Hindlimb muscle (tissue), 1 donor: ENCODE data around the gene ZNF618. TPM values are rescaled to one million over a fixed set of nuclear protein-coding genes. Genes with fewer than 3 reads are reported as not detected.
A peak's percentile ranks its signal among the peaks of the same experiment; 100 is the strongest.

Experiments
- DNase-seq: peaks from one replicate; pipeline ENCODE4 v3.0.0-alpha.2; 2013
- polyA plus RNA-seq: library from polyadenylated mRNA; unstranded; fragments of 120-200 nt; gene quantifications from one replicate; pipeline ENCODE4 v1.2.1, GENCODE V29; 2013; ENCODE audit not compliant: insufficient read length

Gene ZNF618
- polyA plus RNA-seq, 1 donor: 15.1 TPM

DNA sequence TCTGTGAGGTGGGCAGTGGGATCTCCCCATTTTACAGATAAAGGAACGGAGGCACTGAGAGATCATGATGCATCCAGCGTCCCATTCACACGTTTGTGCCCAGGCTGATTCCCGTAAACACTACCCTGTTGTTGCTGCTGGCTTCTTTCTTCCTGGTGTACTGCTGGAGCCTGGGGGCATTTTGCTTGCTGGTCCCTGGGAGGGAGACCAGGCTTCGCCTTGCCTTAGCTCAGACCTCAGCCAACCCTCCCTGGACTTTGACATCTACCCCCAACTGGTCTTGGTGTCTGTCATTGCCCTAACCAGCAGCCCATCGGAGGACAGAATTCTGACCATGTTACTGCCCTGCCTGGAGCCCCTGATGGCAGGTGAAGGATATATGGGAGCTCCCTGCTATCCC is 82.4 kb downstream of the ZNF618 start:
- DNase-seq: no peak

DNA sequence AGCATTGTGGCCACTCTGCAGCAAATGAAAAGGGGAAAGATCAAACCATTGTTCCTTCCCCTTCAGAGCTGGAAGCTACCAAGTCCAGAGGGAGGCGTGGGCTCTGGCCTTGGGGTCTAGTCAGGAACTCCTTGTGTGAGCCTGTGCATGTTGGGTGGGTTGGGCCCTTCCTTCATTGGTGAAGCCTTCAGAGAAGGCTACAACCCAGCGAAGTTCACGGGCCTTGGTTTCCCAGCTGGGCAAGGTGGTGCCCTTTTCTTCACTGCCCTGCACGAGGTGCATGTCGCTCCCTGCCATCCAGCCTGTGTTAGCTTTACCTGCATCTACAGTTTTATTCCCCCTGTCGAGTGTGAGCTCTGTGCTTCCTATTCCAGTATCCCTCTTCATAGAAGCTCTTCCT is 84.7 kb downstream of the ZNF618 start:
- no peak for DNase-seq

DNA sequence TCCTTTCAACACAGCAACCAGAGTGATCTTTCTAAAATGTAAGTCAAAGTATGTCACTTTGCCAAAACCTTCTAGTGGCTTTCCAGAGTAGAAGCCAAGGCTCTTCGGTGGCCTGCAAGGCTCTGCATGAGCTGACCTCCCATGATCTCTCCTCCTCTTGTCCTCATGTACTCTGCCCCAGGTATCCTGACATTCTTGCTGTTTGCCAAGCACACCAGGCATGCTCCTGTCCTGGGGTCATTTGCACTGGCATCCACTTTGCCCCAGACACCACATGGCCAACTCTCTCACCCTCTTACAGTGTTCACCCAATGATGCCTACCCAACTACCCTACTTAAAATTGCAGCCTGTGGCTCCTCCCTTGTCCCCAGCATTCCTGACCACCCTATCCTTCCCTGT is 86.3 kb downstream of the ZNF618 start:
- DNase-seq: no peak

DNA sequence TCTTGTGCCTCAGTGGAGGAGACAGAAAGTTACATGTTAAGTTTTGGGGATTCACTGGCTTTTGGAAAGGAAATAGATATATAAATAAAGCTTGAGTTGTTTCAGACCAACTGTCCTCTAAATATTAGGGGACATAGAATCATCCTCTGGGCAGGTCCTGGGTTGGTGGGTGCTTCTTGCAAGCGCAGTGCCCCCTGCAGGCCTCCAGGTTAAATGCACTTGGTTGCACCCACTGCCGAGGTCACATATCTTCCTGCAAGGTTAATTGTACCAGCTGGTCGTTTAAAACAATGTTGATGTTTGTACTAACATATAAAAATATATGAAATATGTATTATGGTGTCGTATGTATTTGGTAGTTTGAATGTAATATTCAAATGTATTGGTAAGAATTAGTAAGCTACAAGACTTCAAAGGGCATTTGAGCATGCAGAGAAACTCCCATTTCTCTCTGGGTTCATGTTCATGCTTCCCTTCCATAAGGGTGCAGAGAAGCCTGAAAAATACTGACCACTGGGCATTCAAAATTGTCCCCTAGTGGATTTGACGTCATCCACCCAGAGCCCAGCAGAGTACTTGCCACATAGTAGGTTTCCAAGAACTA is 87.0 kb downstream of the ZNF618 start:
- DNase-seq: no peak

DNA sequence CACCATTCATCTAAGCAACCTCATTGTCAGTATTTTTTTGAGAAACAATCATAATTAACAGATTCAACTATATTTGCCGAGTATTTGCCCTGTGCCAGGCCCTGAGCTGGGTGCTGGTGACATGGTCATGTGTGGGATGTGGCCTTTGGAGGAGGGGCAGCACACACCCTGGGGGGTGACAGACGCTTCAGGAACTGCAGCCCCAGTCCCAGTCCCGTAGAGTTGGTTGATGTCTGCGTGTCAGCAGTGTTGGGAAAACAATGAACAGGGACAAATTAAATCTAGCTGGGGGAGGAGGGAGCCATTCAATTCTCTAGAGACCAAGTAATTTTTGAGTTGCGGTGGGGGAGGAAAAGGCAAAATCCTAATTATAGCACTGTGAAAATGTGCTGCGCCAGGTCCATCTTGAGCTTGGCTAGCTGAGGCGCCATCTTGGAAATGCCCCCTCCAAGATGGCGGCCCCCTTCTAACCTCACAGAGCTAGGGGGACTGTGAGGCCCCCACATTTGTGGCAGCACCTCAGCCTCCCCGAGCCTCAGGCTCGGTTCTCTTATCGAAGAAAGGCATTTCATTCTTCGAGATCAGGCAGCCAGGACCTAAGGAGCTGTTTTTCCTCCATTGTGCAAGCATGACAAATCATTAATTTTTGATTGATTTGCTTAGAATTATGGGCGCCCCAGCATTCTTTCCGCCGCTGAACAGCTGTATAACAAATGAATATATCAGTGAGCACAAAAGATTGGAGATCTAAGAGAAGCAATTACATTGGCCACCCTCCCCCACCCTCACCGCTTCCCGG is 87.8 kb downstream of the ZNF618 start:
- DNase-seq: no peak

DNA sequence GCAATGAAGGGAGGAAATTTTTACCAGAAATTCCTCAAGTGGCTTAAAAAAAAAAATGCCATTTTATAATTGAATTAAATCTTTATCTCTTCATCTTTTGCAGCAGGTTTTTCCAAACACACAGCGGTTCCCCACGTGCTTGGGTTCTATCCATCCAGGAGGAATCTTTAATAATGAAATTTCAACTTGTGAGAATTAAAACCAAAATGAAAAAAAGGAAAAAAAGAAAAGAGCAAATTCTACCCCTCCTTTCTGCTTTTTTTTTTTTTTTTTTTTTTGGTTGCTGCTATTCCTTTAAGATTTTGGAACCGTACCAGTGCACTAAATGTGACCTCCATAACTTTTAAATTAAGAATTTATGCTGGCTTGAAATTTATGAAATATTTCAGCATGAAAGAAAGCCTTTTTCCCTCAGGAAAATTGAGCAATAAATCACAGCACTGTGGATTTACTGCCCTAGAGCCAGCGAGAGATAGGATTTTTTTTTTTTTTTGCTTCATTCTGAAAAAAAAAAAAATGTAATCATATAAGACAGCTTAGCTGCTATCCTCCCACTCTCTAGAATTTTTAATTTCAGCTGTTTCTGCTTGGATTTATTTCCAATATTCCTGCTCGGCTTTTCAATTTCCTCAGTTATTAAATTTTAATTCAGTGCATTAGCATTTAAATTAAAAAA is 88.5 kb downstream of the ZNF618 start:
- DNase-seq: peak; percentile 48

DNA sequence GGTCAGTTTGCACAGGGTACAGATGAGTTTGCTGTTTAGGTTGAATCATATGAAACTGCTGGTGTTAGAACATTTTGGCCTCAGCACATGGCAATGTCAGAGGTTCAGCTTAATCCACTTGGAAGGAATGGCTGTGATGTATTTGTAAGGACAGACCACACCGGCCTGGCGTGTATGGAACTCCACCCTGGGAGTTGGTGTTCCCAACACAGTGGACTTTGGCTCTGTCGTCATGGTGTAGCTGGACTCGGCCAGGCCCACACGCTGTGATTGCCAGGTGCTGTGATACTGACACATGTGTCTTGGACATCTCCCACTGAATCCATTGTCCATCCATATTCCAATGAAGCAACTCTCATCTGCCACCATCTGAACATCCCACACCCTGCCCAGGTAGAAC is 90.3 kb downstream of the ZNF618 start:
- DNase-seq: no peak

DNA sequence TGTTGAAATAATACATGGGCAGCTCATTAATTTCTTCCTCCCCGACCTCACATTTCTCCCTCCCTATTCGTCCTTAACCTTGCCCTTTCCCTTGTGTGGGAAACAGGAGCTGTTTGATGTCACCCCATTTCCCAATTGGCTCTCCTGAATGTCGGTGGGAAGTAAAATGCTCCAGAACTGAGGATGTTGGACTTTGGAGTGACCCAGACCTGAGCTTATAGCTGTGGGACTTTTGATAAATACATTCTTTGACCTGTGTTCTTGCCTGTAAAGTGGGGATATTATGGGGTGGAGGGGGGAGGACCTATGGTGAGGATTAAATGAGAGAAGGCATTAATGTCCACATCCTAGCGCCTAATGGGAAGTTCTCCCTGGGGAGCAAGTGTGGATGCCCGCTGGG is 91.3 kb downstream of the ZNF618 start:
- no peak for DNase-seq

DNA sequence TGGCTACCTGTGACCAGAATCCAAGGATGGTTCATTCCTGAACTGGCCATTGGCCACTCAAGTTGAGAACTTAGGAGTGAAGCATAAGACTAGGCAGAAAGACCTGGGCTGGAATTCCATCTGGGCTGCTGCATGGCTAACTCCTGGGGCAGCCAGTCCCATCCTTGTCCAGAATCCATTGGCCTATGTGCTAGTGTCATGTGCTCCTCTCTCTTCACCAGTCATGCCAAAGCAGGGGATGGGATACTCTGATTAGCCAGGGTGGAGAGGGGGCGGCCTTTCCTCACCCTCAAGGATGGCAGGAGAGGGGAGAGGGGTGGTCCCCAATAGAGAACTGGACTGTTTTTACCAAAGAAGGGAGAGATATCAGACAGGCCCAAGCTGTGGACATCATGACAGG is 93.2 kb downstream of the ZNF618 start:
- no peak for DNase-seq

DNA sequence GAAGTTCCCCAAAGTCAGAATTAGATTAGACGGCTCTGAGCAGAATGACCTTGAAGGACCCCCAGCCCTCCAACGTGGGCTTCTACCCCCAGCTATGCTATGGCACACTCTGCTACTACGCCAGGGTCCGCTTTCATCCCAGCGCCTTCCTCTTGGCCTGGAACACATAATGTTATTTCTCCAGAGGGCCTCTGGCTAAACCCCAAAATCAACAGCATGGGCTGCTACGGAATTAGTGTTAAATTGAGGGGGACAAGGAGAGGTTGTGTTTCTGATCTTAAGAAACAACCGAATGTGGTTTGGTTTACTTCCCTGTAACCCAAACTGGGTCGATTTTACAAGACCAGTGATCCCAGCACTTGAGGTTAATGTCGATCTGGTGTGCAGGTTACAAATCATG is 97.1 kb downstream of the ZNF618 start:
- no peak for DNase-seq

DNA sequence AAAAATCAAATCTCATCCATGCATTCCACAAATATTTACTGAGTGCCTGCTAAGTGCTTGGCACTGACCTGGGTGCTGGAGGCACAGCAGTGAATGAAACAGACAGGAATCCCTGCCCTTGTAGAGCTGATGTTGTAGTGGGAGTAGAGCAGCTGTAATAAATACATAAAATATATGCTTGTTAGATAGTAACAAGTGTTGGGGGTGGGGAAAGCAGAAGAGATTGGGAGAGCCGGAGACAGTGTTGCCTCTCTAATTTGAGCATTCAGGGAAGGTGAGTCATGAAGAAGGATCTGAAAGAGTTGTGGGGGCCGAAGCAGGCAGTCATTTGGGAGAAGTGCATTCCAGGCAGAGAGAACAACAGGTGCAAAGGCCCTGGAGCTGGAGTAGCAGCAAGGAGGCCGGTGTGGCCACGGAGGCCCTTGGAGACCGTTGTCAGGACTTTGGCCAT is 97.9 kb downstream of the ZNF618 start:
- no peak for DNase-seq

DNA sequence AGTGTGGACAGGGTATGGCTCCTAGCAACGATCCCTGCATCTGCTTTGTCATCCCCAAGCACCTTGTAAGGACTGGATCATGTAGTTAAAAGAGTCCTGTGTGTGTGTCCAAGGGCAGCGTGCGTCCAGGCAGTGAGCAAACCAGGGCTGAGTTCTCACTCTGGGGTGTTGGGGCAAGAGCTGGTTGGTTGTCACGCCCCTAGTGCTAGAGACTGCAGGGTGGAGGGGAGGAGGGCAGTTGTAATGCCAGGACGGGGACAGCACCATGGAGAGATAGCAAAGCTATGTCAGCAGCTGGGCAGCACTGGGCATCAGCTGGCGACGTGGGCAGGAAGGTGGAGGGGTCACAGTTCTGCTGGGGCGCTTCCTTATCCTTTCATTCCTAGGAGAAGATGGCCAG is 100.8 kb downstream of the ZNF618 start:
- DNase-seq: no peak

DNA sequence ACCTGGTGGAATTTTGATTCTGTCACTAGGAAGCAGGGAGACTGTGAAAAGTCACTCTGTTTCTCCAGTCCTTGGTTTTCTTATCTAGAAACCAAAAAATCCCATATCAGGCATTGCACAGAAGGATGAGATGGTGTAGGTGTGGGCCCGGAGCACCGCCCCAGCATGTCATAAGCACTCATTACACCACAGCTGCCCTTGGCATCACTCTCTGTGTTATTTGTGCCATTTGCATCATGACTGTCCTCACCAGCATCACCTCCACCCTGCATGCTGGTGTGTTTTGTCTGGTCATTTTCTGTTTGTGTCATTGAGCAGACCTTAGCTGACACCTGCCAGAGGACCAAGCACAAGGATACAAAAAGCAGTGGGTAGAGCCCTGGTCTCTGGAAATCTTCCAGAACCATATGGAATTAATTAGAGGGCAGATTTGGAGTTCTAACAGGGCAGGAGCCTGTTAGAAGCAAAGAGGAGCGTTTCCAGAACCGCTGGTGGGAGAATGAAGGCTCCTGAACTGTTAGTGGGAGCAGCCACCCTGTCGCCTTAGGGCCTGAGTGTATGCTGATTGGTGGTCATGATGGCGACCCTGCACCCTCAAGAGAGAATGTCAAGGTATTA is 102.7 kb downstream of the ZNF618 start:
- DNase-seq: no peak

DNA sequence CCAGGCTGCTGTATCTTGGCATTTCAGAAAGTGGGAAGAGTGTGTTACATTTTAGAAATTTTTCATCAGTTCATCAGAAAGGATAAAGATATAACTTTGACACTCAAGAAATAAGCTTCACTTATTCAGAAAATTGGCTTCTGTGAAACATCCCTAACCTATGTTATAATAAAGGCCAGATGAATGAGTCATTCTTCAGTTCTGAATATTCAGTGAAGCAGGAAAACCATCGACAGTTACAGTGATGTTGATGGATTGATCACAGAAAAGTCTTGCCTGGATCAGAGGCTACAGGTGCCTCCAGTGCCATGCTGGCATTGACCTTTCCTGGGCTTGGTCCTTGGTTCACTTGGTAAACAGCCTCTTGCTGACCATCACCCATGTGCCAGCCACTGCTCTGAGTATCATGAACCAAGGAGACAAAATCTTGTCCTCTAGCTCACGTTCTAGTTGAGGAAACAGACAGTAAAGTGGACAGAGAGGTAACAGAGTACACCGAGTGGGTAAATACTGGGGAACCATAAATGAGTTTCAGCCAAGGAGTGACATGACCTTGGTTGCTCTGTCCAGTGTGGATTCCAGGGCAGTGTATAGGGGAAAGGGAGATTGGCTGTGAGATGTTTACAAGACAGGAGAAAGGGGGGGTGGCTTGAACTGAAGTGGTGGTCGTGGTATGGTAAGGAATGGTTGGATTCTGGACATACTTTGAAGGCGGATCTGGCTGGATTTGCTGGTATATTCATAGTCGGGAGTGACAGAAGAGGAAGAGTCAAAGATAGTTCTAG is 103.4 kb downstream of the ZNF618 start:
- DNase-seq: no peak

DNA sequence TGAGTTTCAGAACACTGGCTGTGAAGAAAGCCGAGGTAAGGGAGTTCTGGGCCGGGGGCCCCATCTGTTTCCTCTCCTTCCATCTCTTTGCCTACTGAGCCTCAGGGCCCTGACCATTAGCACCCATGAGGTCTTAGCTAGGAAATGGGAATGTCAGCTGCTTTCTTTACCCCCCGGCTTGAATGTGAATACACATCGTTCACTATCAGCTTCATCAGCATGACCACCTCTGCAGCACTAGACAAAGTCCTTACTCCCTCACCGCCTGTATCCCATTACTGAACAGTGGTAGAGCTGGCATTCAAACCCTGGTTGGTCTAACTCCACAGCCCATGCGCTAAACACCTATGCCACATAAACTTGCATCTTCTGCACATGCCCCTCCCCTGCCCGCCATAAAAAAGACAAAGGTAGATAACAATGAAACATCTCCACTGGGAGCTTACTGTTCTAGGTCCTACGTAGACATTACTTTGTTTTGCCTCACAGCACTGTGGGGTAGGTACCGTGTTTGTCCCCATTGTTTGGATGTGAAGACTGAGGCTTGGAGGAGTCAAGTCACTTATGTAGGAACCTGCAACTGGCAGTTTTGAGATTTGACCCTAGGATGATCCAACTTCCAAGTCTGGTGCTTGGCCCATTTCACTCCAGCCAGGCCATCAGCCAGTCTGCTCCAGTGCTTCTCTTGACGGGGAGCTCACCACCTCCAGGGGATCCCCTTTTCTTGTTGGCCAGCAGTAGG is 108.7 kb downstream of the ZNF618 start:
- DNase-seq: no peak

DNA sequence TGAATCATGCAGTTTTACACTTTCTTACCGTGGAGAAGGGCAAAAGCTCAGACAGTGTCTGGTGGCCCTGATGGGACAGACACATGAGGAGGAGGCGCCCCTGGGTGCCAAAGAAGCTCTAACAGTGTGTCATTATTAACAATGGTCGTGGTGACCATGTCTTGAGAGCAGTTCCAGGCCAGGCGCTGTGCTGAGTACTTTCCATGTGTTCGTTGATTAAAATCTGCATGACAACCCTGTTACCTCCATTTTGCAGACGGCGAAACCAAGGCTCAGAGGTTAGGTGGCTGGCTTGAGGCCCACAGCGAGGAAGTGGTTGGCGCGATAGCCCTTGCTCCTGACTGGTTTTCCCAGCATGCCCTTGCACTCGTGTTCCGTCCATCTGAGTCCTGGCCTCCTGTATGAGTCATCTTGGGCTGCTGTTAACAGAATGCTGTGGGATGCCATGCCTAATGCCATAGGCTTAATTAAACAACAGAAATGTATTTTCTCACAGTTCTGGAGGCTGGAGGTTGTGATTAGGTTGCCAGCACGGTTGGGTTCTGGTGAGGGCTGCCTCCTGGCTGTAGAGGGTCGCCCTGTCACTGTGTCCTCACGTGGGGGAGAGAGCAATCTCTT is 110.0 kb downstream of the ZNF618 start:
- DNase-seq: no peak

DNA sequence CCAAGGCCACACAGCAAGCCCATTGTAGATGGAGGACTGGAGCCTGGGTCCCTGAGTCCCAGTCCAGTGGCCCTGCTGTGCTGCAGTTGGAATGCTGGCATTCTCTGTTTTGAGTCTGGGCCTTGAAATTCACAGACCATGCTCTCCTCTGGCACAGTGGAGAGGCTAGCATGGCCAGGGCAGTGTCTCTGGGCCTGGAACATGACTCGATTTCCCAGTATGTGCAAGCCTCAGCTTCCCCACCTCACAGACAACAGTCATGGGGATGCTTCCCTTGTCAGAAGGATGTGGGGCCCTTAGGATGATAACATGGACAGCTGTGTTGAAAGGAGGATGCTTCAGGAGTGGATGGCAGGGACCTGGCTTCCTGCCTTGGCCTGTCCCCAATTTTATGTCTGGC is 110.8 kb downstream of the ZNF618 start:
- DNase-seq: no peak

DNA sequence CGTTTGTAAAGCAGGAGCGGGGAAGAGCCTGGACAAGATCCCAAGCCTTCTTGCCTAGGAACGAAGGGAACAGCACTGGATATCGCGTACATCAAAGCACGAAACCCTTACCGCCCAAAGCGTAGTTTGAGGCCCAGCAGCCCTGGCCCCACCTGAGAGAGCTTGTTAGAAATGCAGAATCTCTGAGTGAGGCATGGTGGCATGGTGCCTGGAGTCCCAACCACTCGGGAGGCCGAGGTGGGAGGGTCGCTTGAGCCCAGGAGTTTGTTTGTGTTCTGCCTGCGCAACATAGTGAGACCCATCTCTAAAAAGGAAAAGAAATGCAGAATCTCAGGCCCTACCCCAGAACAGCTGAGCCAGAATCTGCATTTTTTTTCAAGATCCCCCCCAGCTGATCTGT is 111.4 kb downstream of the ZNF618 start:
- DNase-seq: no peak

DNA sequence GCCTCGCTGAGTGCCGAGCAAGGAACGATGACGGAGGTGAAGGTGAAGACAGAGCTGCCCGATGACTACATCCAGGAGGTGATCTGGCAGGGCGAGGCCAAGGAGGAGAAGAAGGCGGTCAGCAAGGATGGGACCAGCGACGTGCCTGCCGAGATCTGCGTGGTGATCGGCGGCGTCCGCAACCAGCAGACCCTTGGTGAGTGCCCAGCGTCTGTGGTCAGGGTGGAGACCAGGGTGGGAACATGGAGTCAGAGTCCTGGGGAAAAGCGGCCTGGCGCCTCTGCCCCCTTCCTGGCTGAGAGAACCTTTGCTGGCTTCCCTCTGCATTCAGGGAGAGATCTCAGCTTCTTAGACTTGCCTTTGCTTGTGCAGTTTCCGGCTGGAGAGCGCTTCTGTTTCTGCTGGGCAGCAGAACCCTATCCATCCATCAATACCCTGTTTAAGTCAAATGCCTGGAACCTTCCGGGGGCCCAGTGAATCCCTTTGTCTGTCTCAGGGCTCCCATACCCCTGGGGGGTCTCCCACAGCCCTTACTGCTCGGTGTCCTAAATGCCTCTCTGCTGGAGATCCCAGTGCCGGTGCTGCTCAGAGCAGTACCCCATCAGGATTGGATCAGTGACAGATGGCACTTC is 112.4 kb downstream of the ZNF618 start:
- DNase-seq: no peak

DNA sequence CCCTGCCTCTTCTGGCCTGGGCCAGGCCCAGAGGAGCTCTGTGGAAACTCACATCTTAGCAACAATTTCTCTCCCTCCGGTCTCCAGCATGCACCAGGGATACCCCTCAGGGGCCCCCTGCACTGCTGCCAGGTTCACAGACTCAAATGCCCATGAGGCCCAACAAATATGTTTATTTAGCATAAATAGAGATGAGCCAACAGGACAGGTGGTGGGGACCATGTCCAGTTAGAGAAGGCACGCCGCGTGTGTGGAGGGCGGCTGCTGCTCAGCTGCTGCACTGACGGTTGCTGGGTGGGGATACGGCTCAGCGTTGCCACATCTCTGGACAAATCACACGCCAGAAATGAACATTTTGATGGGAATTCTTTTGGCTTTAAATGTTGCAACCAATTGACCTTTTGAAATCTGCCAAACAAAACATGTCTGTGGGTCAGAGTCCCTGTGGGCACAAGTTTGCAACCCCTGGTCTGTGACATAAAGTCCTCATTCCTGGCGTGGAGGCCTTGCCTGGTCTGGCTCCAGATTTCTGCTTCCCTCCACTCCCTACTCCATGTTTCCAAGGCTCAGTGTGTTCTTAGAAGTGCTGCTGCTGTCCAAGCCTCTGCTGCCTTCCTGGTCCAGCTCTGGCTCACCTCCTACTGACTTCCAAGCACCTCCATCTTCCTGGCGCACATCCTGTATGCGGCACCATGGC is 113.1 kb downstream of the ZNF618 start:
- peak; percentile 75 for DNase-seq
